GM21360 (cell line): ENCODE results near the gene HMX1.

Source experiments
- ATAC-seq: cut with Tn5 transposase; IDR thresholded peaks from one replicate; pipeline ENCODE4 v1.9.1; 2021; ENCODE audit warnings: mild to moderate bottlenecking, moderate library complexity; ENCODE audit not compliant: unreplicated experiment

HMX1 gene

GRCh38 chr4:8857766-8858700 lies 13.6 kb downstream of the HMX1 start:
- ATAC-seq = no peak

DNA sequence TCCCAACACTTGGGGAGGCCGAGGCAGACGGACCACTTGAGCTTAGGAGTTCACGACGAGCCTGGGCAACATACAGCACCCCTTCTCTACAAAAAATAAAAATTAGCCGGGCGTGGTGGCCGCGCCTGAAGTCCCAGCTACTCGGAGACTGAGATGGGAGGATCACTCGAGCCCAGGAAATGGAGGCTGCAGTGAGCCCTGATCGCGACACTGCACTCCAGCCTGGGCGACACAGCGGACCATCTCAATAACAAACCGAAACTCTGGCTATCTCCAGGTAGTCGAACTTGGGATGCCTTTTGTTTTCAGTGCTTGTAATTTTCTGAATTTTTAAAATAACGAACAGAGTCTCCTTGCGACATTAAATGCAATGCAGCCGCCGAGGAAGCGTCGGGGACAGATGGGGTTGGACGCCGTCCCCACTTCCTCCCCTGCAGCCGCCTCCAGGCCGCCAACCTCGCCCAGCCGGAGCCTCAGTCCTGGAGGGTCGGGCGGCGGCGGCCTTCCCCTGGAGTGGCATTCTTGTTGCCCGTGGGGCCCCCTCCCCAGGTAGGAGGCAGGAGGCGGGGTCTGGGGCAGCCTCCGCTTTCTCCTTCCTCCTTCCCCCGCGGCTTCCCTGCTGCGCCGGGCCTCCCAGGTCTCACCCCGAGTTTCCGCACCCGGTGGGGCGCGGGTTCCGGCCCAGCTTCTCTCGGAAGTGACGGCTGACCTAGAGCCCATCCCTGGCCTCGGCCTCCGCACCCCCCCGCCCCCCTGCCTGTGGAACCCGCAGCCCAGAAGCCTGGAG lies 14.6 kb downstream of the HMX1 start:
- ATAC-seq = no peak

DNA sequence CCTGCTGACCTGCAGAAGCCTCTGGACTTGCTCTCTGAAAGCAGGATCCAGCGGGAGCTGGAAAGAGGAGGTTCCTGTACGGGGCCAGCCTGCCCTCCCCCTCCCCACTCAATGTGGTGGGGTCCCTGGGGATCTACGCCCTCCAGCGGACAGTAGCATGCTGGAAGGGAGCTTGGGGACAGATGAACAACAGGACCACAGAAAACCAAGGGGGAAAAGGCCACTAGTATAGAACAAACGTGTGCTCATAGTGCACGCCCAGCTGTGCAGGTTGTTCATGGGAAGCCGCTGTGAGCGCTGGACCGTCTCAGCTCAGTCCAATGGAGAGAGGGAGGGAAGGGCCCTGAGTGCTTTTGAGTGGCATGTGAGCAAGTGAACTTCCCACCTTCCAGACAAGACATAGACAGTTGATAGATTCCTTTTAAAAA lies 15.8 kb downstream of the HMX1 start:
- no peak for ATAC-seq

DNA sequence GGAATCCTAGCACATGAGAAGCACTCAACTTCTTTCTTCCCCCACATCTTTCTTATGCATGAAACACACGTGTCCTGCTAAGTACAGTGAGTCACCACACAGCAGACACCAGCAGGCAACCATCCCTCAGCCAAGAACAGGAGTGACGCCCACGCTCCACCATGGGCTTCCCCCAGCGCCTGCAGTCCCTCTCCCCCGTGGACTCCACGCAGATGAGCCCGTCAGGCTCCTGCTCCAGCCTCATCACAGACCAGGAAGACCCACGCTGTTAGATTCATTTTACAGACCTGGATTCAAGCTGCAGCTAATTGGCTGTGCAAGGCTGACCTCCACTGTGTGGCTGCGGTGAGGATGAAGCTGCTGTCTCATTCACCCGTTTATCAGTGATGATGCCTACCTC lies 16.7 kb downstream of the HMX1 start:
- ATAC-seq = no peak

DNA sequence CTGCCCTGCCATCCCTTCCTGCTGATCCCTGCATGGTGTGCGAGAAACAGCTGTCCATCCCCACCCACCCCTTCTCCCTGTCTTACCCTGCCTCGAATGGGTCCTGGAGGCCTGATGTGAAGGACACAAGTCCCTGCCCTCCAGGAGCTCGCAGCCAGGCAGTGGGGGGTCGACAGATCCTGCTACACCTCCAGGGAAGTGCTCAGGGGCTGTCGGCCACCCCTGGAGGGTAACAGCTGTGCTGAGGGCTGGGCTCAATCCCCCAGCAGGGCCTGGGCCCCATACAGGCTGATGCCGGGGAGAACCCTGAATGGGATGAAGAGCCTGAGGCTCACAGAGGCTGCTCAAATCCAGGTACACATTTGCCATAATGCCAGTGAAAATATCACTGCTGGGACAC lies 17.6 kb downstream of the HMX1 start:
- no peak for ATAC-seq

DNA sequence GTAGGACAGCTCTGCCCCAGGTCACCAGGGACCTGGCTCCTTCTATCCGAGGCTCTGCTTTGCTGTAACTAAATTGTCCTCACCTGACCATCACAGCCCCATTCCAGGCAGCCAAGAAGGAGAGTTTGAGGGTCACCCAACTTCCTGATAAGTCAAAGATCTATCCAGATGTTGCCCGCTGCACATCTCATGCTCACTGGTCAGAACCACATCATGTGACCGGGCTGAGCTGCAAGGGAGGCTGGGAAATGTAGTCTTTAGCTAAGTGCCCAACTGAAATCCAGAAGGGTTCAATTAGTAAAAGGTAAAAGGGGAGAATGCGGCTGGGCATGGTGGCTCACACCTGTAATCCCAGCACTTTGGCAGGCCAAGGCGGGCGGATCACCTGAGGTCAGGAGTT lies 18.4 kb downstream of the HMX1 start:
- no peak for ATAC-seq

- ATAC-seq = no peak
Observed at GRCh38 chr4:8852118-8852704, 19.4 kb downstream of the HMX1 start.

- ATAC-seq = no peak
Observed at GRCh38 chr4:8851321-8852117, 20.1 kb downstream of the HMX1 start.

GRCh38 chr4:8850830-8851188 lies 20.8 kb downstream of the HMX1 start:
- ATAC-seq = no peak

DNA sequence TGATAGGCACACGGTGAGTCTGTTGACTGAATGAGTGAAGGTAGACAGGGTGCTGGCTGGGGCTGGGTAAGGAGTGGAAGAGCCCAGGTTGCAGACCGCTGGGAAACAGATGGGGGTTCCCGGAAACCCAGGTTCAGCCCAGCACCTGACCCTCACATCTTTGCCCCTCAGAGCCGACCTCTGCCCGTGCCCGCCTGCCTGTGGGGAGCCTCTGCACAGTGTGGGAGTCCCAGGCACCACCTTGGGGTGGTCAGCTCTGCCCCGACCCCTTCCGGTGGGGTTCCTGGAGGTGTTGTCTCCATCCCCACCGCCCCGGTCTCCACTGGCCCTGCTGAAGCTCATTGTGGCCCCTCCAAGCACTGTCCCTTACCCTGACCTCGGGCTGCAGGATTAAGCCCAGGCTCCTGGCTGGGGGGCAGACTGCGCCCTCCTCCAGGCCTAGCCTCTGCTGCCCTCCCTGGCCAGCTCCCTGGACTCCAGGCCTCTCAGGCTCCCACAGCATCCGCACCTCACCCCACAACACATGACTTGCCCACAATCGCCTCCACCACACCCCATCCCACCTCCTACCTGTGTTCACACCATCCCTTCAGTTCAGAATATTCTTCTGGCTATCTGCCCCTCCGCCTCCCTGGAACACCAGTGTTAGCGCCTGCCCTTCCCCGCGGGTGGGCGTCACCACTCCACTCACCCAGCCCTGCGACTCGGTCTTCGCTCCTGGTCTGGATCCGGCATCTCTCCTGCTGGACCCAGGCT lies 21.4 kb downstream of the HMX1 start:
- no peak for ATAC-seq

DNA sequence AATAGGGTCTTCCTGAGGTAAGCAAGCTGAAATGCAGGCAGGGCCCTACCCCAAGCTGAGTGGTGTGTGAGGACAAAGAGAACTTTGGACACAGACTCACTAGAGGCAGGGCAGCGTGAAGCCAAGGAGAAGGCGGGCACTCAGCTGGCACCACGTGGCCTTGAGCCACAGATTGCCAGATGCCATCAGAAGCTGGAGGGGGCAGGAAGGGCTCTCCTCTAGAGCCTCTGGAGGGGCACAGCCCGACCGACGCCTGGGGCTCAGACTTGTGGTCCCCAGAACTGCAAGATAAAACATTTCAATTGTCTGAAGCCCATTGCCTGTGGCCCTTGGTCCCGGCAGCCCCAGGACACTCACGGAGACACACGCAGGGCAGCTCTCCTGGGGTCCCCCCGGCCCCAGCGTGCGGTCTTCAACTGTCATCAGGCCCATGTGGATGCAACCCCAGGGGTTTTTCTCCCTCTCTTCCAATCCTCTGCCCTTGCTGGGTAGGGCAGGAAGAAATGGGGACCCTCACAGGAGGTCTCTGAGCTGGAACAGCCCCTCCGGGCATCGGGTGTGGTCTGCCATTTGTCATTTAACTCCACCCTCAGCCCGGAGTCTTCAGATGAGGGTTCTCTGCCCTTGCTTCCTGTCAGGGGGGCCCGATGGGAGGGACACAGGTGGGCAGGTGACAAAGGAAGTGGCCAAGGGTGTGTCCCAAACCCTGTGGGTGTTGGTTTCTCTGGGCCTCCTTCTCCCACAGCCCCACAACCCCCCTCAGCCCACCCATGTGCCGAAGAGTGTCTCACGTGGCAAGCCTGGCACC lies 22.2 kb downstream of the HMX1 start:
- no peak for ATAC-seq

GRCh38 chr4:8848507-8849265 lies 23.0 kb downstream of the HMX1 start:
- ATAC-seq = no peak

- no peak for ATAC-seq
Observed at GRCh38 chr4:8847764-8848163, 23.9 kb downstream of the HMX1 start.

DNA sequence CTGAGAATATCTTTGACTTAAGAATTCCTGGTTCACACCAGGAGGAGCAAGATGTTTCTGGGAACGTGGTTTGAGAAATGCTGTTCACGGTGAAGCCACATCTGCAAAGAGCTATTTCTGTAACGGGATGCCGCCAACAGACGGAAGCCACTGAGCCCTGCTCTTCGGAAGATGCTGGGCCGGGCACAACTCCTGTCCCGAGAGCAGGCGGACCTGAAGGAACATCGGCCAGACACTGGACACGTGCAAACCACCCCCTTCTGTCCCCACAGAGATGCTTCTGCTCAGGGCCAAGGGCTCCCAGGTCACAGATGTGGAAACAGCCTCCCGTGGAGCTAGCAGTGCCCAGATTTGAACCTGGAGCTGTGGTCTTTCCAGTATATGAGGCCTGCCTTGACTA lies 24.3 kb downstream of the HMX1 start:
- ATAC-seq = no peak

DNA sequence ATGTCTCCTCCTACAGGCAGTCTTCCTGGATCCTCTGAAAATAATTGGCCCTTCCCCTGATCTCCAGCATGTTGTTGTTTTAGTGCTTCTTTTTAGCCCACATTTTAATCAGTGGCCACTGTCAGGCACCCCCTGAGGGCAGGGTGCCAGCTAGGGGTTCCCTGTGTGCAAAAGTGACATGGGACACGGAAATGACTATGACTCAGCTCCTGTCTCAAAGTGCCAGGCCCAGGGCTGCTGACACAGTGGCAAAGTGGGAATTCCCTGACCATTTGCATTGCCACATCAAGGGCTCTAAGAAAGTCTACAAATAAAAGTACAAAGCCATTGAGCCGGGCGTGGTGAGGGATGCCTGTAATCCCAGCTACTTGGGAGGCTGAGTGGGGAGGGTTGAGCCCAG lies 24.8 kb downstream of the HMX1 start:
- ATAC-seq = no peak

DNA sequence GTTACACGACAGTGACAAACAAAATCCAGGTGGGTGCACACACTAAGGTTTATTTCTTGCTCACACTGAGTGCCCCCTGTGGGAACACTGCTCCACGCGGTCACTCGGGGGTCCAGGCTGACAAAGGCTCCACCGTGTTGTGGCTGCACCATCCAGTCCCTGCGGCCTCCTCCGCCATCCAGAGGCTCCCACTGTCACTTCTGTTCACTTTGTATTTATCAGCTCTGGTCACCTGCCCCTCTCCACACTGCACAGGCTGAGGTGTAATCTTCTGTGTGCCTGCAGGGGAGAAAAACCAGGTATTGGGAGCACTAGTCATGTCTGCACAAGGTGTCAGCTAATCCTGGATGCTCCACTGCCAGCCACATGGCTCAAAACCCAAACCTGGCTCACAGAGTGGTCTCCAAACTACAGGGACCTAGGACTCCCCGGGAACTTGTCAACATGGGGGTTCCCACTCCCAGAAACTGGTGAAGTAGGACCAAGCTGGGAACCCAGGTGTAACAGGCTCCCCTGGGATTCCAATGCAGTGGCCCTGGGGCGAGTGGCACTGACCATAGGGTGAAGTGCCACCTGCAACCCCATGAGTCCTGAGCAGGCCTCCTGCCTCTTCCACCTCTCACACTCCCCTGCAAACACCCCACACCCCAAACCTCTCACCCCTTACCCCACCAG lies 25.5 kb downstream of the HMX1 start:
- ATAC-seq = no peak

DNA sequence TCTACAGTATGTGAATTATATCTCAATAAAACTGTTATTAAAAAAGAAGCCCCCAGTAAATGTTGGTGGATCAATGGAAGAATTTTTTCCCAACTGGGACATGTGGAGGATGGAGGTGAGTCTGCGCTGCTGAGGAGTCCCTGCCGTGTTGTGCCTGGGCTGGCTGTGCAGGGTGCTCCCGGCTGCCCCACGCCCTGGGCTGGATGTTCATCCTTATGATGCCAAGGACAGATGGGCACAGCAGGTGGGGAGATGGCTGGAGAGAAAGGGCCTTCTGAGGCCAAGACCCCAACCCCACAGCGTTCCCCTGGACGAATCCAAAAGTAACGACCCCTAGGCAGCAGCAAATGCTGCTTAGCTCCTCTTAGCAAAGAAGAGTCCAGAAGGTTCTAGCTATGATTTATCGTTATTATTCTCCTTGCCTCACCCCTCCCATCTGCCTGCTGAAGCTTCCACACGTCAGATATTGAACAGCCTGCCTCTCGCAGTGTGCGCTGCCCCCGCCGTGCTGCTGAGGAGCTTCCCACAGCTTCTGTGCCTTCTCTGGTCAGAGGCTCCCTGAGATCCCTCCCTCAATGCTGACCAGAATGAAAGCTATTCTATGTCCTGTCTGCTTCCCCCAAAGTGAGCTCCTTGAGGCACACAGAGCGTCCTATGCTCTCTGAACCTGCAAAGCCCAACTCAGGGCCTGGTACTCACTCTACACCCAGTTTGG lies 26.5 kb downstream of the HMX1 start:
- no peak for ATAC-seq
